Effector memory CD4-positive, alpha-beta T cell (primary cell): ENCODE results near the gene INSM2.

Experiments
- DNase-seq, 3 donors: peaks; one replicate each; pipeline ENCODE4 v3.0.0-alpha.2; 2020
- H3K27ac ChIP-seq: 2 replicates; pipeline ENCODE4 v1.7.0; 2013; ENCODE audit warnings: mild to moderate bottlenecking, low read length, moderate library complexity; ENCODE audit not compliant: insufficient read depth, poor library complexity, severe bottlenecking
- H3K27me3 ChIP-seq: replicated peaks from 2 replicates; pipeline ENCODE4 v1.7.0; 2013; ENCODE audit warnings: mild to moderate bottlenecking, low read length; ENCODE audit not compliant: insufficient read depth, control insufficient read depth, poor library complexity, severe bottlenecking
- H3K36me3 ChIP-seq: 2 replicates; pipeline ENCODE4 v1.7.0; 2013; ENCODE audit warnings: mild to moderate bottlenecking, low read length, moderate library complexity; ENCODE audit not compliant: control insufficient read depth, insufficient read depth
- H3K4me1 ChIP-seq: 2 replicates; pipeline ENCODE4 v1.7.0; 2013; ENCODE audit warnings: low read length, mild to moderate bottlenecking; ENCODE audit not compliant: control insufficient read depth, insufficient read depth, poor library complexity, severe bottlenecking
- H3K4me3 ChIP-seq: 2 replicates; pipeline ENCODE4 v1.7.0; 2013; ENCODE audit warnings: low read length, low read depth, mild to moderate bottlenecking; ENCODE audit not compliant: insufficient read depth, poor library complexity, severe bottlenecking
- H3K9me3 ChIP-seq: 2 replicates; pipeline ENCODE4 v1.7.0; 2013; ENCODE audit warnings: mild to moderate bottlenecking, low read length, moderate library complexity; ENCODE audit not compliant: control insufficient read depth

INSM2 gene

DNA sequence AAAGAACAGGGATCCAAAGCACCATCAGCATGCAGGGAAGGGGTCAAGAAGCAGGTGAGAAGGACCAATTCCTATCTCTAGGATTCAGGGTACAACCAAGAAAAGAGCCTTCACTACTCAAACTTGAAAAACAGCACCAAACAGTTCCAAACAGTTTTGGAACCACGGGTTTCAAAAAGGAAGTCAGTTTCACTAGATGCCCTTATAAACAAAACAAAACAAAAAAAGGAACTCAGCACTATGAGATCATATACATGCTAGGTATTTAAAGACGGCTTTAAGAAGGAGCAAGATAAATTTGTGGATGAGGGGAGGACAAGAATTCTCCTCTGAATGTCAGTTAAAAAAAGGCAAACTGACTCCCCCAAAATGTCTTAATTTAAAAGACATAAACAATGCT is 6.0 kb downstream of the INSM2 start:
- Histone ChIP-seq H3K4me1 (peaks cover 2% of the 10 kb centered on the region), H3K36me3 (peaks cover 3% of the 10 kb centered on the region), H3K27ac (no peak overlapping the region), H3K4me3 (no peak overlapping the region), H3K27me3 (peaks cover 6% of the 10 kb centered on the region), H3K9me3 (no peaks in the 10 kb centered on the region)
- no peak for DNase-seq

DNA sequence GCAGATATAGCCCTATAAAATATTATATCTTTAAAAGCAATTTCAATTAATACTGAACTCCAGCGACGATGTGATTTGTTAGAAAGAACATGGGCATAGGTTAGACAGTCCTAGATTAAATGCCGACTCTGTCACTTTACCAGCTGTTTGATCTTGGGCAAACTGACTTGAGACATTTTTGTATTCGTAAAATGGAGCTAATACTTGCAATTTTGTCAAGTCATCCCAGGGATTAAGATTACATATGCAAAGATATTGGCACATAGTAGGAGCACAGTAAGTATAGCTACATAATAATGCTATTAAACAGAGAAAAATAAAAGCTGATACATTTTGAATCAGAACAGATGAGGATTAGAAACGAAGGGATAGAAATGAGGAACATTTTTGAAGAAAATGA is 9.0 kb downstream of the INSM2 start:
- Histone ChIP-seq H3K27ac (no peak overlapping the region), H3K4me3 (no peak overlapping the region), H3K36me3 (peaks cover 3% of the 10 kb centered on the region), H3K27me3 (no peaks in the 10 kb centered on the region), H3K9me3 (no peaks in the 10 kb centered on the region), H3K4me1 (no peaks in the 10 kb centered on the region)
- no peak for DNase-seq

GRCh38 chr14:35549551-35549950 is 15.6 kb downstream of the INSM2 start:
- H3K9me3 ChIP-seq = no peaks in the 10 kb centered on the region
- no peaks in the 10 kb centered on the region for H3K36me3 ChIP-seq

GRCh38 chr14:35551081-35551480 is 17.1 kb downstream of the INSM2 start:
- DNase-seq = no peak
- no peaks in the 10 kb centered on the region for H3K4me1 ChIP-seq

More at GRCh38 chr14:35549551-35549950, 15.6 kb downstream of the INSM2 start:
- DNase-seq = no peak
- H3K27me3 ChIP-seq = no peaks in the 10 kb centered on the region
- no peak overlapping the region for H3K27ac ChIP-seq
- H3K4me1 ChIP-seq = no peaks in the 10 kb centered on the region
- H3K4me3 ChIP-seq = no peak overlapping the region

DNA sequence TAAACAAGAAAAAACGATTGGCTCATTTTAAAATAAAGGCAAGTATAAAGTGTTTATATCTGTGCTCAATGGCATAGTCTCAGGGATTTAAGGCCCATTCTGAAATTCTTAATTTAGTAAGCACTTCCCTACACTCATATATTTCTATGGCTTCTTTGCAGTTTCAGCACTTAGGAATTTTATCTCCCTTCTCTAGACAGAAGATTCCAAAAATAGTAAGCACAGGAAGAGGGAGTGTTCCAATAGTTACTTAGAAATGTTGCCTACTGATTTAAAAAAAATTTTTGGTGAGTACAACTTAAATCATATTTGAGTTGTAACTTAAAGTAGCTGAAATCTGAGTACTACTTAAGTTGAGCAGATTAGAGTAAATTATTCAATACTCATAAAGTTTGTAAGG is 19.8 kb downstream of the INSM2 start:
- no peaks in the 10 kb centered on the region for H3K4me1 ChIP-seq
- H3K9me3 ChIP-seq = no peaks in the 10 kb centered on the region
- H3K36me3 ChIP-seq = no peaks in the 10 kb centered on the region
- H3K27me3 ChIP-seq = no peaks in the 10 kb centered on the region
- no peak overlapping the region for H3K27ac ChIP-seq
- no peak overlapping the region for H3K4me3 ChIP-seq
- DNase-seq = no peak

More at GRCh38 chr14:35551081-35551480, 17.1 kb downstream of the INSM2 start:
- Histone ChIP-seq H3K27me3 (no peaks in the 10 kb centered on the region), H3K36me3 (no peaks in the 10 kb centered on the region), H3K9me3 (no peaks in the 10 kb centered on the region), H3K4me3 (no peak overlapping the region), H3K27ac (no peak overlapping the region)

DNA sequence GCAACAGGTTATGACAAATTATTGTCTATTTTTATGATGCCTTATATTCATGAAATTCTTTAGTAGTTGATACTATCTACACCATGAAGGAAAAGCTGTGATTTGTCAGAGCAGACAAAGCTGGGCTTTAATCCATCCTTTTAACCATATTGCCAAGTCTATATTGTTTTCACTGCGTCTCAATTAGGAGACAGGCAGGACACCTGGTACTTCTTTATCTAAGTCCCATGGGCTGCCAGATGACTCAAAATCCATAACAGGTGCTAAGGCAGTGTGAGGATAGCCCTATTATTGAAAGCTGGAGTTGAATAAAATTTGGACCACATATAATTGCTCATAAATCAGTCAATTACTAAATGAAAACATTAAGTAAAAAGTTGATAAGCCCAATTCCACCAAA is 22.6 kb downstream of the INSM2 start:
- H3K4me1 ChIP-seq = no peaks in the 10 kb centered on the region
- no peaks in the 10 kb centered on the region for H3K9me3 ChIP-seq
- no peaks in the 10 kb centered on the region for H3K36me3 ChIP-seq
- no peak for DNase-seq
- no peak overlapping the region for H3K4me3 ChIP-seq
- no peaks in the 10 kb centered on the region for H3K27me3 ChIP-seq
- H3K27ac ChIP-seq = no peak overlapping the region

GRCh38 chr14:35557221-35557747 is 23.3 kb downstream of the INSM2 start:
- Histone ChIP-seq H3K9me3 (no peaks in the 10 kb centered on the region), H3K36me3 (no peaks in the 10 kb centered on the region), H3K27ac (no peak overlapping the region), H3K4me3 (no peak overlapping the region), H3K4me1 (no peaks in the 10 kb centered on the region), H3K27me3 (no peaks in the 10 kb centered on the region)
- DNase-seq = no peak

DNA sequence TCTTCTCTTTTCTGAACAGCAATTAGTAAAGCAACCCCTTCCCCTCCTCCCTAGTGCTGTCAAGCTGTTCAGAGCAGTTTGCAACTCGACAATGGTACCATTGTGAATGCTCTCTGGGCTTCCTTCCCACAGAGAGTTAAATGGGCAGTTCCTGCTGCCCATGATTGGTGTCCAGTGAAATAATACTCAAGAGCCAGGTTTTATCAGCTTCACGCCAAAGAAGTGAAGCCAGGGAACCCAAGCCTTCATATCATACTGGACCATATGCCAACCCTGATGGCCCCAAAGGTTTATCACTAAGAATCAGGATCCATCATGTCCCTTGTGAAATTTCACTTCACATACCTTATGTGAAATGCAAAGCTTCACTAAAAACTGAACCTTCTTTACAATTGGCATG is 24.7 kb downstream of the INSM2 start:
- no peak overlapping the region for H3K4me3 ChIP-seq
- H3K9me3 ChIP-seq = no peaks in the 10 kb centered on the region
- no peak for DNase-seq
- no peaks in the 10 kb centered on the region for H3K4me1 ChIP-seq
- H3K27me3 ChIP-seq = no peaks in the 10 kb centered on the region
- H3K27ac ChIP-seq = no peak overlapping the region
- H3K36me3 ChIP-seq = no peaks in the 10 kb centered on the region

DNA sequence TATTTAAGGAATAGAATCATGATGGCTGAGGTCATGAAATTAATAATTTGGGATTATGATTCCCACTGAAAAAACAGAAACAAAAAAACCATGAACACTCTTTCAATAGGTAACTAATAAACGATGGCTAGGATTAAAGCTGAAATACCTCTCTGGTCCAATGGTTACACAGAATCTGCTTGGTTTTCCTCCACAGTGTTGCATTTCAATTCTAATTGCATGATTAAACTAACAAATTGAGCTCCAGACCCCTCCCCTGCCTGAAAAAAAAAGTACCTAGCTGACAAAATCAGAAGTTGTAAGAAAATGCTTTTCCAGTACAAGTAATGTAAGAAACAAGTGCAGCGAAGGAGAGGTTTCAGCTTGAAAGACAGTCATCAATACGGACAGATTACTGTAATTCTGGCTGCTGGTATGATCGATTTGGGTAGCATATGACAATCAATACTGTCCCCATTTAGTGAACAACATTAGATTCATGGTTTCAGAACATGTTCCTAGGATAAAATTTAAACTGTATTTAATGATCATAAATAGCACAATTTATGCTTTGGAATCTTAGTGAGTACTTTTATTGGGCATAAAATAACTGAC is 32.0 kb downstream of the INSM2 start:
- Histone ChIP-seq H3K36me3 (peaks cover 3% of the 10 kb centered on the region), H3K9me3 (no peaks in the 10 kb centered on the region), H3K27me3 (no peaks in the 10 kb centered on the region), H3K4me1 (no peaks in the 10 kb centered on the region), H3K27ac (no peak overlapping the region), H3K4me3 (no peak overlapping the region)
- no peak for DNase-seq

- Histone ChIP-seq H3K4me3 (no peak overlapping the region), H3K27me3 (no peaks in the 10 kb centered on the region), H3K36me3 (peaks cover 8% of the 10 kb centered on the region), H3K27ac (no peak overlapping the region), H3K4me1 (no peaks in the 10 kb centered on the region), H3K9me3 (no peaks in the 10 kb centered on the region)
- no peak for DNase-seq
Observed at GRCh38 chr14:35571598-35571997, 37.6 kb downstream of the INSM2 start.
